Adrenal gland (tissue), 12 donors: ENCODE data around the gene TRIM58. TPM values are rescaled to one million over a fixed set of nuclear protein-coding genes. Genes with fewer than 3 reads are reported as not detected.

Experiments
- DNase-seq, 7 donors: peaks; one replicate each; pipeline ENCODE4 v3.0.0-alpha.2; 2019 to 2020
- H3K27ac ChIP-seq, 5 donors: fragments of 200-600 bp; sonication (generic) in 4 of 5; 1 replicate in 3 of 5; 2 replicates in 2 of 5; pipeline versions ENCODE4 v1.5.1 to v1.8.0; 2016 to 2020; ENCODE audit warnings: mild to moderate bottlenecking in 1 of 5
- H3K27me3 ChIP-seq: fragments of 200-600 bp; 2 replicates; pipeline ENCODE4 v1.8.0; 2021
- H3K36me3 ChIP-seq, 2 donors: fragments of 200-600 bp; replicated peaks in 1 of 2; 1 replicate in 1 of 2; 2 replicates in 1 of 2; pipeline versions ENCODE4 v1.5.1 to v1.8.0; 2018 to 2022
- H3K4me1 ChIP-seq, 2 donors: fragments of 200-600 bp; replicated peaks in 1 of 2; 1 replicate in 1 of 2; 2 replicates in 1 of 2; pipeline versions ENCODE4 v1.5.1 to v1.8.0; 2018 to 2021
- H3K4me3 ChIP-seq, 4 donors: fragments of 200-600 bp; sonication (generic) in 3 of 4; one replicate each; pipeline ENCODE4 v1.5.1; 2016 to 2018
- H3K9me3 ChIP-seq, 3 donors: fragments of 200-600 bp; sonication (generic) in 1 of 3; replicated peaks in 1 of 3; 1 replicate in 2 of 3; 2 replicates in 1 of 3; pipeline versions ENCODE4 v1.5.1 to v1.8.0; 2016 to 2021
- CTCF ChIP-seq, 6 experiments: fragments of 450-650 bp in 4 of 6; fragments of 200-600 bp in 2 of 6; sonication (generic) in 1 of 6; IDR thresholded peaks; 1 replicate in 5 of 6; 2 replicates in 1 of 6; pipeline versions ENCODE4 v1.5.1 to v1.8.0; 2016 to 2021; ENCODE audit warnings: antibody characterized with exemption in 6 of 6, mild to moderate bottlenecking in 2 of 6, moderate library complexity in 1 of 6
- POLR2A ChIP-seq, 2 donors: fragments of 450-650 bp; IDR thresholded peaks; one replicate each; pipeline ENCODE4 v1.6.1; 2017; ENCODE audit warnings: antibody characterized with exemption in 2 of 2, mild to moderate bottlenecking in 2 of 2, moderate library complexity in 1 of 2
- WGBS, 4 donors: extraction: QIAGEN DNeasy Blood & Tissue Kit in 2 of 4; methylation state at CpG; one replicate each; pipeline versions ENCODE4 v1.1.5 to v1.1.7; 2013 to 2017; 5-methylcytosine and 5-hydroxymethylcytosine counted together
- intact Hi-C, 2 donors: fragments of 100-400 bp; cut with DNase I; formaldehyde crosslinking; loops; one replicate each; pipeline versions ENCODE4 v1.14.1 to v1.15.0; 2022 to 2023
- polyA plus RNA-seq, 3 donors: library from polyadenylated mRNA; stranded (reverse); fragments of 200-250 nt in 2 of 3; fragments of 350-450 nt in 1 of 3; fragmentation: Illumina TruSeq in 1 of 3; extraction: RNeasy Lipid Tissue Mini Kit (QIAGEN cat#74804) in 1 of 3; gene quantifications; one replicate each; pipeline ENCODE4 v1.2.3, GENCODE V29; 2013 to 2014
- total RNA-seq, 9 donors: library from RNA; depleted of rRNA in 4 of 9; stranded (reverse); fragments of >200 nt in 4 of 9; fragments of 120-200 nt in 1 of 9; fragmentation: NEBNext Ultra II Directional in 1 of 9; extraction: Animal tissue kit (Norgen Biotek cat#: 25700) in 1 of 9; gene quantifications; one replicate each; pipeline versions ENCODE4 v1.1.0 to v1.2.4, GENCODE V29; 2013 to 2023
- donor health status: healthy with polysubstance abuse.
- donor health status: Bipolar disorder and iron deficiency.
- donor health status: DM: yes; HTN: yes; CAD: no.
- donor health status: DM: no; HTN: no; CAD: no.
- donor health status: DM: no; HTN: no; CAD: no.
- donor health status: DM: yes; HTN: yes; CAD: no.

Gene TRIM58
- total and polyA plus RNA-seq, 12 donors: 0.08 to 8.0 (median 0.53) TPM; not detected in 1

- 74 to 88% (median 82%) methylated on average over 8 to 9 of the region's 9 CpGs for WGBS, 4 donors
- no peak for TF ChIP-seq CTCF (IDR thresholded peaks at IDR 0.05)
- TF ChIP-seq POLR2A (IDR thresholded peaks at IDR 0.05): no peak
- Histone ChIP-seq H3K27ac (no peak overlapping the region), H3K4me1 (no peaks in the 10 kb centered on the region), H3K27me3 (no peaks in the 10 kb centered on the region), H3K9me3 (no peaks in the 10 kb centered on the region), H3K36me3 (no peaks in the 10 kb centered on the region), H3K4me3 (no peak overlapping the region)
- DNase-seq: no peak
- intact Hi-C loops: no loop called here
Observed at GRCh38 chr1:247883346-247883745, 26.4 kb downstream of the TRIM58 start.

- Histone ChIP-seq H3K9me3 (no peaks in the 10 kb centered on the region), H3K4me3 (no peak overlapping the region), H3K27me3 (no peaks in the 10 kb centered on the region), H3K4me1 (no peaks in the 10 kb centered on the region), H3K36me3 (no peaks in the 10 kb centered on the region), H3K27ac (no peak overlapping the region)
- TF ChIP-seq CTCF (IDR thresholded peaks at IDR 0.05): no peak
- no peak for TF ChIP-seq POLR2A (IDR thresholded peaks at IDR 0.05)
- intact Hi-C loops: no loop called here
- DNase-seq: no peak
- 80 to 86% (median 82%) methylated on average over 10 of the region's 10 CpGs for WGBS, 4 donors
Observed at GRCh38 chr1:247884797-247885413, 27.9 kb downstream of the TRIM58 start.

- no peak within 1 kb of the TSS for H3K27ac ChIP-seq
- no peaks in the 10 kb centered on the region for H3K4me1 ChIP-seq
- no peaks in the 10 kb centered on the region for H3K36me3 ChIP-seq
- intact Hi-C loops: no loop called here
- DNase-seq: no peak
- no peak within 1 kb of the TSS for H3K4me3 ChIP-seq
- no peaks in the 10 kb centered on the region for H3K27me3 ChIP-seq
- 36 to 45% (median 42%) methylated on average over 2 of the region's 2 CpGs for WGBS, 4 donors
- no peaks in the 10 kb centered on the region for H3K9me3 ChIP-seq
- no peak for TF ChIP-seq POLR2A (IDR thresholded peaks at IDR 0.05)
- no peak for TF ChIP-seq CTCF (IDR thresholded peaks at IDR 0.05)
Observed at GRCh38 chr1:247895163-247895637, 38.2 kb downstream of the TRIM58 start, which contains the start of gene OR2W3. Gene OR2W3 (plus strand): TSS chr1:247895587. CDS start chr1:247895587, 0 bp downstream.

- Histone ChIP-seq H3K27ac (no peak overlapping the region), H3K27me3 (no peaks in the 10 kb centered on the region), H3K4me1 (no peaks in the 10 kb centered on the region), H3K4me3 (no peak overlapping the region), H3K9me3 (no peaks in the 10 kb centered on the region), H3K36me3 (no peaks in the 10 kb centered on the region)
- intact Hi-C loops: no loop called here
- WGBS, 4 donors: 85 to 97% (median 92%) methylated on average over 3 to 14 of the region's 14 CpGs
- TF ChIP-seq CTCF (IDR thresholded peaks at IDR 0.05): no peak
- DNase-seq: no peak
Observed at GRCh38 chr1:247895976-247896375, 39.0 kb downstream of the TRIM58 start.
